GM18508 (cell line): ENCODE measurements around the gene VAMP2.

Source experiments
- ATAC-seq: cut with Tn5 transposase; IDR thresholded peaks from one replicate; pipeline ENCODE4 v1.9.1; 2021; ENCODE audit warnings: moderate number of reproducible peaks; ENCODE audit not compliant: insufficient read depth, unreplicated experiment

The VAMP2 gene

GRCh38 chr17:8144401-8145231 is 18.1 kb downstream of the VAMP2 start:
- no peak for ATAC-seq

DNA sequence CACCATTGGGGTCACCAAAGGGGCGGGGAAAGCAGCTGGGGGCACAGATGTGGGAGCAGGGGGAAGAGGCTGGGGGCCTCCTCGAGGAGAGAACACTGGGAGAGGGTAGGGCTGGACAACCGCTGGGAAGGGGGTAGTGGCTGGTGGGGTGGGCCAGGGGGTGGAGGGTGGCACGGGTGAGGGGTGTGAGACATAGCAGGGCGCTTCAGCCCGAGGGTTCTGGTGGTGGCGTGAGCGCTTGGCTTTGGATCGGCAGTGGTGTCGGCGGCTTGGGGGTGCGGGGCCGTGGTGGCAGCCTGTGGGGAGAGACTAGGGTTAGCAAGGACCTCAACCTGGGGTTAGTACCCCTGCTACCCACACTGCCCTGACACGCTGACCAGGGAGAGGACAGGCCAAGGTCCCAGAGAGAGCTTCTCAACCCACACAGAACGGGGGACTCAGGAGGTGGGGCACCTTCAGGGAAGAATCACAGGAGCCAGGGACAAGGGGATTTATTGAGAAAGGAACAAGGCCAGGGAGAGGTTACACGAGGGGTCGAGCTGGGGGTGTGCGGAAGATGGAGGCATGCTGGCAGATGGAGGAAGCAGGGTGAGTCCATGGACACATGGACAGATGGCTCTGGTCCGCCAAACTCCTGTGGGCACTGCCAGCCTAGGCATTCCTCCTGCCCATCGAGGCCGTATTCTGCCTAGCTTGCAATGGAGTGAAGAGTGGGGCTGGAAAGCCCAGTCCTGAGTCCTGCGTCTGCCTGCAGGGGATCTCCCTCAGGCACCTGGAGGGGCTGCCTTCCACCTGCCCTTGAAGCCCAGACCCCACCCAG is 19.0 kb downstream of the VAMP2 start:
- no peak for ATAC-seq

DNA sequence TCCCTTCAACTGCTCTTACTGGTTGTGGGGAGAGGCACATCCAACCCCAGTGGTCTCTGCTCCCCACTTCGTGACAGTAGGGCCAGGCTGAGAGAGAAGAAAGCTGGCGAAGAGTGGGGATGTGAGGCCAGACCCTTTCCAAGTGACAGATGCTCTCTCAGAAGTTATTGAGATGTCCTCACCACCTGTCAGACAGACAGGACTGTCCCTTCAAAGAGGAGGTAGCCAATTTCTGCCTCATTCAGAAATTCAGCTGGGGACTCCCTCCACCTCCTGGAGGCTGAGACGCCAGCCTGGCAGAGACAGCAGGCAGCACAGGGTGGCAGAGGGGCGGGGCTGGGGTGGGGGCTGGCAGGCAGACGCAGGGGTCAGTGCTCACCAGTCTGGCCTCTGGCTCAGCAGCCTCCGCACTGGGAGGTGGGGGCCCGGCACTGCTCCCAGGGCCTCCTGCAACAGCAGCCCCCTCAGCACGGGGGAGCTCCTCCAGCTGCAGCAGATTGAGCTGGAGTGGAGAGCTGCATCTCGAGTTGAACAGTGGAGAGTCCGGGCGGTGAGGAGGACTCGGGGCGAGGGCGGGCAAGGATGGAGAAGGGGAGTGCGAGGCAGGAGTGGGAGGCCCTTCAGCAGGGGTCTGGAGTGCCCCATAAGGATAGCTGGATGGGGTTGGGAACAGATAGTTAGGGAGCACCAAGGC is 19.7 kb downstream of the VAMP2 start:
- ATAC-seq, result no peak

DNA sequence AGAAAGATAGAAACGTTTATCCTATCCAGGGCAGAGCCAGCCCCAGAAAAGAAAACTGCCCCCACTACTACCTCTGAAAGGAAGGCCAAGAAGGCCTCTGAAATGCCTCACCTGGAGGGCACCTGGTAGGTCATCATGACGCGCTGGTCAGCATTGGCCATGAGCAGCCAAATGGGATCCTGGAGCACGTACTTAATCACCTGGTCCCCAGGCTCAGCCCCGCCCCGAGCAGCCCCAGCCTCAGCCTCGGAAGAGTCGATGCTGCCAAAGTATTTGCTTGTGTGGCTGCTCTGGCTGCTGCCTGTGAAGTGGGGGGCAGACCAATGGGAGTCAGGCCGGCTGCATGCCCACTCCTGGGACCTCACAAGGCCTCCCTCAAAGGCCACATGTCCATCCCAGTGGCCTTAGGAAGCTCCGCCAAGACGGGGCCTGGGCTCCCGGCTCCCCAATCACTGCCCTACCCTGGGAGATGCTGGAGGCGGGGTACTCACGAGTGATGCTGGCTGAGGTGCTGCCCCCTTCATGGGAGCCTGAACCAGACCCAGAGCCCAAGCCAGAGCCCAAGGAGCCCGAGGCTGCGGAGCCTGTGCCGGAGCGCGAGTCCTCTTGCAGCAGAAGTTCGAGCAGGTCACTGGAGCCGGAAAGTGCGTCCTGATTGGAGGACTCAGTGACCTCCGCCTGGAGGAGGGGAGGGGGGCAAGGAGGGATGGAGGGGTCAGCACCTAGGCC is 20.4 kb downstream of the VAMP2 start:
- ATAC-seq, result no peak

GRCh38 chr17:8141741-8142140 is 21.0 kb downstream of the VAMP2 start:
- ATAC-seq, result no peak

GRCh38 chr17:8141045-8141444 is 21.7 kb downstream of the VAMP2 start:
- no peak for ATAC-seq

GRCh38 chr17:8140065-8141029 is 22.4 kb downstream of the VAMP2 start:
- no peak for ATAC-seq

- ATAC-seq, result no peak
Measured at GRCh38 chr17:8138672-8139371, 23.9 kb downstream of the VAMP2 start.

DNA sequence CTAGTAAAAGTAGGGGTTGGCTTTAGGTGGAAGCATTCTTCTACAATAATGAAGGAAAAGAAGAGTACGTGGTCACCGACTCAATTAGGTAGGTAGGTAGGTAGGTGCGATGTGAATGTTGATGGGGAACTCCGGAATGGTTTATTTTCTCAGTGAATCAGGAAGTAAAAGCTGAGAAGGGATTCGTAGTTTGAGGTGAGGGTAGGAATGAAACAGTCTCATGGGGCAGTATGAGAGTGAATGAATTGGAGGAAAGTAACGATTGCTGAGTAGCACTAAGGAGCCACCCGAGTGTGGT is 24.4 kb downstream of the VAMP2 start:
- no peak for ATAC-seq

DNA sequence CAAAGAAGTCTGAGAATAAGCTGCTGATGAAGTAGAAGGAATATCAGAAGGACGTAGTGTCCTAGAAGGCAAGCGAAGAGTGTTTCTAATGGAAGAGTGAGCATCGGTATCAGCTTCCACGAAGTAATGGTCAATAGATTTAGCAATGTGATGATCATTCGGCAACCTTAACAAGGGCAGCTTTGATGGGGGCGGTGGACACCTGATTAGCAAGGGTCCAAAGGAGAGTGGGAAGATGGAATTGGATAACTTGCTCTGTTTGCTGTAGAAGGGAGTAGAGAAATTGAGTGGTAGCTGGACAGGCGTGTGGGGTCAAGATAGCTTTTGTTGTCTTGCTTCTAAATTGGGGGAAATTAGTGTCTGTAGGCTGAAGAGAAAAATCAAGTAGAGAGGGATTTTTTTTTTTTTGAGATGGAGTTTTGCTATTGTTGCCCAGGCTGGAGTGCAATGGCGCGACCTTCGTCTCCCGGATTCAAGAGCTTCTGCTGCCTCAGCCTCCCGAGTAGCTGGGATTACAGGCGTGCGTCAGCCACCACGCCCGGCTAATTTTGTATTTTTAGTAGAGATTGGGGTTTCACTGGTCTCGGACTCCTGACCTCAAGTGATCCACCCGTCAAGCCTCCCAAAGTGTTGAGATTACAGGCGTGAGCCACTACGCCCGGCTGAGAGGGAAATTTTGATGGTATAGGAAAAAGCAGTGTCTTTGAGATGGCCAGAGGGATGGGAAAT is 24.9 kb downstream of the VAMP2 start:
- no peak for ATAC-seq

DNA sequence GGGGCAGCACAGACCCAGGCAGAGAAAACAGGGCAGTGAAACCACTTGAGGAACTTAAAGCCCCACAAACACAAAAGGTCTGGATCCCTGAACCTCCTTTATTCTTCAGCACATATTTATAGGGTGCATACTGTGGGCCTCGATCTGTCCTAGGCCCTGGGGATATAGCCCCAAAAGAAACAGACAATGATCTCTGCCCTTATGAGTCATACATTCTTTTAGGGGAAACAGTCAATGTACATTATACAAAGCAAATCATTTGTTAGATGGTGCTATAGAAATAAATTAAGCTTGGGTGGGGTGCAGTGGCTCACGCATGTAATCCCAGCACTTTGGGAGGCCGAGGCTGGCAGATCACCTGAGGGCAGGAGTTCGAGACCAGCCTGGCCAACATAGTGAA is 28.8 kb downstream of the VAMP2 start:
- ATAC-seq, result no peak

DNA sequence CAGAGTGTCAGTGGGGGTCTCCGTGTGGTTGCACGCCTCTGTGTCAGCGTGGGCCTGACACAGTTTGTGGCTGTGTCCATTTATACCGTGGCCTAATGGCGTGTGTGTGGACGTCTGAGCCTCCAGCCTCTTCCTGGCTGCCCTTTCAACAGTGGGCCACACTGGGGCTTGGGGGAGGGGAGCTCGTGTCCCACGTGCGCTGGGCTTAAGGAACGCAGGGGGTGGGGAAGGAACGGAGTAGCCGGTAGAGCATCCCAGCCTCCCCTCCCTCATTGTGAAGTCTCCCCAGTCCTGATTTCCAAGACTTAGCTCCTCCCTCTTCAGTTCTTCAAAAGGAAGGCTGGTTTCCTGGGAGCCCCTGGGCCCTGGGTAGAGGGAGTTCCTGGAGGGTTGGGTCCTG is 29.3 kb downstream of the VAMP2 start:
- no peak for ATAC-seq

DNA sequence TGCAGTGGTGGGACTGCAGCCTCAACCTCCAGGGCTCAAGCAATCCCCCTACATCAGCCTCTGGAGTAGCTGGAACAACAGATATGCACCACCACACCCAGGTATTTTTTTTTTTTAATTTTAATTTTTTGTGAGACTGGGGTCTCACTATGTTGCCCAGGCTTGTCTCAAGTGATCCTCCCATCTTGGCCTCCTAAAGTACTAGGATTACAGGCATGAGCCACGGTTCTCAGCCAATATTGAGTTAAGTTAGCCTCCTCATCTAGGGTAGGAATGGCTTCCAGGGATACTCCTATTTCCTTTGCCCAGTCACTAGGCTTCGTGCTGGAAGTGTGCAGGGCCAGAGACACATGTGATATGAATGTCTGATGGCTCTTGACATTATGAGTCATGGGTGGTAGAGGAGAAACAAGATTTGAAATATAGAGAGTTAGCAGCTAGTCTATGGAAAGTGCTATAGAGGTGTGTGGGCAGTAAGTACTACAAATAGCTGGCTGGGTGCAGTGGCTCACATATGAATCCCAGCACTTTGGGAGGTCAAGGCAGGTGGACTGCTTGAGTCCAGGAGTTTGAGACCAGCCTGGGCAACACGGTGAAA is 30.8 kb downstream of the VAMP2 start:
- ATAC-seq, result no peak

GRCh38 chr17:8128125-8128784 is 34.5 kb downstream of the VAMP2 start:
- ATAC-seq, result no peak

DNA sequence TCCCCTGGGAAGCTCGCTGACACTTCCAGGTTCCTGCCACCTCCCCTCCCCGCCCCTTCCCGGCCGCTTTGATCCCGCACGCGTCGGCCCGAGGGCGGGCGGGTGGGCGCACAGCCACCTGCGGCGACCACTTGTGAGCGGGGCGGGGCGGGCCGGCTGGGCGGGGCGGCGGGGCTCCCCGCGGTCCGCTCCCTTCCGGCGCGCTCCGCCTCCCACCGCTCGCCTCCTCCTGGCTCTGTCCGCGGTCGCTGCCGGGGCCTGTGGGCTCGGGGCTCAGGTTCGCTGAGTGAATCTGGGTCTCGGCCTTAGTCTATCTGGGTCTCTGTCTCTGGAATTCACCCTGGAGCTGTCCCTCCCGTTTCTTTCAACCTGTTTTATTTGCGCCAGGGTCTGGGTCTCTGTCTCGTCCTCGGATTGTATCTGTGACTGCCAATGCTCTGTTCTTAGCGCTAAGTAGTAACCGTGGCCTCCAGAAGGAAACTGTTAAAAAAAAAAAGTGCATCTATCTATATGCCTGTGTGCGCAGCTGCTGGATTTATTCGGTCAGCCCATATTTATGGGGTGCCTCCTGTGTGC is 36.2 kb downstream of the VAMP2 start:
- ATAC-seq, result no peak

DNA sequence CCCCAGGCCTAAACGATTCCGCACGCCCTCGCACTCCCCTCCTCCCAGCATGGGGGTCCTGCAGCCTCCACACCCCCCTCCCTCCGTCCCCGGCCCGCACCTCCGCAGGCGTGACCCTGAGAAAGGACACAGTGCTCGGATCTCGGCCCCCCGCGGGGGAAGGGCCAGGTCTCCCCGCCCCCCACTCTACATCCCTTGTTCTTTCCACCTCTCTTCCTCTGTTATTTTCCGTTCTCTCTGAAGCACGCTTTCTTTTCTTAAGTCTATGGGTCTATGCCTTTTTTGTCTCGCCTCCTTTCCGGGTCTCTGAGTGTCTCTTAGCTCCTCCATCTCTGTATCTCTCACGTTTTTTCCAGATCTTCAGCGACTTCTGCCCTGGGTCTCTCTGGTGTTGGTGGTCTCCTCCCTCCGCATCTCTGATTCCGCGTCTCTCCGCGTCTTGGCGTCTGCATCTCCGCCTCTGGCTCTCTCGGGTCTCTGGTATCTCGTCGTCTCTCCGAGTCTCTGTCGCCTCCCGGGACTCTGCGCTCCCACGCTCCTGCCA is 36.7 kb downstream of the VAMP2 start:
- ATAC-seq, result no peak
